Coronary artery (tissue), 2 donors: ENCODE results near the gene ZFAND2A.
"Not testable (repeated sequence)": the region's sequence is repeated elsewhere in the genome, so short reads cannot be mapped to it uniquely, and the experiment has no call there.

ENCODE experiments used
- DNase-seq: peaks from one replicate; pipeline ENCODE4 v3.0.0-alpha.2; 2017; ENCODE audit warnings: low spot score
- H3K27ac ChIP-seq, 2 donors: fragments of 200-600 bp; sonication (generic); one replicate each; pipeline ENCODE4 v1.5.1; 2016 to 2019
- H3K4me3 ChIP-seq: fragments of 200-600 bp; sonication (generic); 2 replicates; pipeline ENCODE4 v1.5.1; 2016; ENCODE audit warnings: mild to moderate bottlenecking, moderate library complexity
- TF ChIP-seq, protein P1 (sequence below): fragments of 200-600 bp; sonication (generic); IDR thresholded peaks from one replicate; pipeline ENCODE4 v1.5.1; 2019; ENCODE audit warnings: antibody characterized with exemption

The ZFAND2A gene

DNA sequence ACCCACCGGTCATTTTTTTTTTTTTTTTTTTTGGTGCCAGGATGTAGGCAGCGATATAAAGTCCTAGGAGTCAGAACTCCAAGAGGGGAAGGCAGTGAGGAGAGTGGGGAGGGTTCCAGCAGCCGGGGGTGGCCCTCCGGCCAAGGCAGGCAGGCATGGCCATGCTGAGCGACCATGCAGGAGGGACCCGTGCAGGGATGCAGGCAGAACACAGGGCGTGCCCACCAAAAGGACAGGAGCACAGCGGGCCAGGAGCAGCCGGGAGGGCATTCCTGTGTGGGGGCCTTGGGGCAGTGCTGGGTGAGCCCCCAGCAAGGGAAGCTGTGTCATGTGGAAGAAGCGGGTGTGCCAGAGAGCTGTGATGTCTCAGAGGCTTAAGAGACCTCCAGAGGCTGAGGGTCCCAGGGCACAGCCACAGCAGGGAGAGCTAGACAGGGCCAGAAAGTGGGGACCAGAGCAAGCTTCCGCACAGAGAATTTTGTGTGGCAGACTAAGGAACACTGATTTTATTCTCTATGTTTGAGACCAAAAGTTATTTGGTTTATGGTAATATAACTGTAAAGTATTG, 5.7 kb downstream of the ZFAND2A start:
- no peak overlapping the region for H3K4me3 ChIP-seq
- no peak for DNase-seq
- no peak overlapping the region for H3K27ac ChIP-seq
- TF ChIP-seq, protein P1, sequence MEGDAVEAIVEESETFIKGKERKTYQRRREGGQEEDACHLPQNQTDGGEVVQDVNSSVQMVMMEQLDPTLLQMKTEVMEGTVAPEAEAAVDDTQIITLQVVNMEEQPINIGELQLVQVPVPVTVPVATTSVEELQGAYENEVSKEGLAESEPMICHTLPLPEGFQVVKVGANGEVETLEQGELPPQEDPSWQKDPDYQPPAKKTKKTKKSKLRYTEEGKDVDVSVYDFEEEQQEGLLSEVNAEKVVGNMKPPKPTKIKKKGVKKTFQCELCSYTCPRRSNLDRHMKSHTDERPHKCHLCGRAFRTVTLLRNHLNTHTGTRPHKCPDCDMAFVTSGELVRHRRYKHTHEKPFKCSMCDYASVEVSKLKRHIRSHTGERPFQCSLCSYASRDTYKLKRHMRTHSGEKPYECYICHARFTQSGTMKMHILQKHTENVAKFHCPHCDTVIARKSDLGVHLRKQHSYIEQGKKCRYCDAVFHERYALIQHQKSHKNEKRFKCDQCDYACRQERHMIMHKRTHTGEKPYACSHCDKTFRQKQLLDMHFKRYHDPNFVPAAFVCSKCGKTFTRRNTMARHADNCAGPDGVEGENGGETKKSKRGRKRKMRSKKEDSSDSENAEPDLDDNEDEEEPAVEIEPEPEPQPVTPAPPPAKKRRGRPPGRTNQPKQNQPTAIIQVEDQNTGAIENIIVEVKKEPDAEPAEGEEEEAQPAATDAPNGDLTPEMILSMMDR = no peak

- Histone ChIP-seq H3K27ac (no peak overlapping the region), H3K4me3 (no peak overlapping the region)
- TF ChIP-seq, protein P1 = no peak
- no peak for DNase-seq
Measured at GRCh38 chr7:1152492-1152891, 7.5 kb downstream of the ZFAND2A start.

DNA sequence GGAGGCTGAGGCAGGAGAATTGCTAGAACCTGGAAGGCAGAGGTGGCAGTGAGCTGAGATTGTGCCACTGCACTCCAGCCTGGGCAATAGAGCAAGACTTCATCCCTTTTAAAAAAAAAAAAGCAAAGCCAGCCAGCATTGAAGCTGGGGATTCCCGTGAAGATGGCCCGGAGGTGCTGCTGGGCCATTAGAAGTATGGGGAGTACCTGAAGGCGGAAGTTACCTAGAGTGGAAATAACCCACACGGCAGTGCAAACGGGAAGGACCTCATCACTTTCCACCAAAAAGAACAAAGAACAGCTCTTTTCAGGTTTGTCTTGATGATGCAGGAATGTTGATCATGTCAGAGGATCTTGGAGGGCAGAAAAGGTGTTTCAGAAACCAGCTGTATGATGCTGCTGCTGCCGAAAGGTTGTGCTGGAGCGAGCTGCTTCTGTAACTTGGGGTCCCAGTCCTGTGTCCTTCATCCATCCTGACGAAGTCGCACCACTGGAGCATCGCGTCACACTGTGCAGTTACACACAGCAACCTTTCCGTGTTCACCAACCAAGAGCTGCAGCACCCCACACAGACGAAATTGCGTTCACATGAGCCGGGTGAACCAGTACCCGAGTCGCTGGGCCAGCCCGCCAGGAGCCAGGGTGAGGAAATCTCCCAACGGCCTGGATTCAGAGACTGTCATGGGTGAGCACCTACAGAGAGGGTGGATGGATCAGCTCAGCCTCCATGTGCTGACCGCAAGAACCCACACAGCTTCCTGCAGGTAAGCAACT, 8.2 kb downstream of the ZFAND2A start:
- DNase-seq = no peak

DNA sequence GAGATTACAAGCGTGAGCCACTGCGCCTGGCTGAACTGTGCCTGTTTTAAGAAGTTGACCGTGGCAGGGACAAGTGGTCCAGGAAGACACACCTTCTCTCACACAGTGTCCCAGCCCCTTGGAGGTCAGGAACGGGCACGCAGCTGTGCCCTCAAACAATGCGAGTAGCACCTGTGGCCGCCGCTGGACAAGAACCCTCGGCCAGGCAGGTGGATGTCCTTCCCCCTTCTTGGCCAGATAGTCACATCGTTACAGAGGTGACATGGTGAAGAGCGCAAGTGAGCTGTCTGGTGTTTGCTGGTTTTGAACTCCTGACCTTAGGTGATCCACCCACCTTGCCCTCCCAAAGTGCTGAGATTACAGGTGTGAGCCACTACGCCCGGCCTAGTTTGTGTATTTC, 8.8 kb downstream of the ZFAND2A start:
- Histone ChIP-seq H3K27ac (no peak overlapping the region), H3K4me3 (no peak overlapping the region)
- TF ChIP-seq, protein P1 = no peak
- DNase-seq = no peak

More for the DNA sequence above, 8.2 kb downstream of the ZFAND2A start:
- Histone ChIP-seq H3K27ac (no peak overlapping the region), H3K4me3 (no peak overlapping the region)
- TF ChIP-seq, protein P1 = no peak

DNA sequence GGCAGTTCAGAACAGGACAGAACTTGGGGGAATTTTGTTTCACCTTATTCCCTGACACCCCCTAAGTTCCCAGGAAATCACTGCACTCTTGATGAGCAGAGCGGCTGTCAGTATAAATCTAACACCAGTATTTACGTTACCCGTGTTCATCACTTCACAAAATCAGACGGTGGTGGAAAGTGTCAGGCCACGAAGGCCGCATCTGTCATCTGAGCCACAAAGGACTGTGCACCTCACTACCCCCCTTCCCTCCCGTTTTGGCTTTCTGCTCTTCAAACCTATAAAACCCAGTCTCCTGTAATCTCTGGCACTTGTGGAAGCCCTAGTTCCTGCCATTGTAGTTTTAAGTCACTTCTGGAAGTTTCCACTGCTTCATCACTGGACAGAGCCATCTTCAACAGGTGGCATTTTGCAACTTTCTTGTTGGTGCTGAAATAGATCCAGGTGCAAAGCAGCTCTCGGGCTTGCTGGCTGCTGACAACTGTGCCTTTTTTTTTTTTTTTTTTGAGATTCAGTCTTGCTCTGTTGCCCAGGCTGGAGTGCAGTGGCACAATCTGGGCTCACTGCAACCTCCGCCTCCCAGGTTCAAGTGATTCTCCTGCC, 9.5 kb downstream of the ZFAND2A start:
- TF ChIP-seq, protein P1 = no peak
- Histone ChIP-seq H3K4me3 (no peak overlapping the region), H3K27ac (no peak overlapping the region)
- DNase-seq = no peak

GRCh38 chr7:1149351-1149794, 10.6 kb downstream of the ZFAND2A start:
- no peak overlapping the region for H3K27ac ChIP-seq
- TF ChIP-seq, protein P1 = no peak
- no peak for DNase-seq
- no peak overlapping the region for H3K4me3 ChIP-seq

DNA sequence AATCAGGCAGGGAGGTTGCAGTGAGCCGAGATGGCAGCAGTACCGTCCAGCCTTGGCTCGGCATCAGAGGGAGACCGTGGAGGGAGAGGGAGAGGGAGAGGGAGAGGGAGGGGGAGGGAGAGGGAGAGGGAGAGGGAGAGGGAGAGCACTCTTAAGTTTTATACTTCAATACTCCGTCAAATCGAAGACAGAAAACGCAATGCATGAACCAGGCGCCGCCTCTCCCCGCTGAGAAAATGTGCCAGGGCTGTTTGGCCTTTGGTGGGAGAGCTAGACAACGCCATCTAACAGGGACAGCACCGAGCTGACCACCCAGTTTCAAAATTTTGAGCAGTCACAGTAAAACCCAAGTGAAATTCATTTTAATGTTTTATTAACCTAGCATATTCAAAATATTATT, 12.1 kb downstream of the ZFAND2A start:
- not testable (repeated sequence) for H3K4me3 ChIP-seq, DNase-seq, H3K27ac ChIP-seq
